GM18508 (cell line): ENCODE results near the gene MT1H.
"Not testable (repeated sequence)": the region's sequence is repeated elsewhere in the genome, so short reads cannot be mapped to it uniquely, and the experiment has no call there.

Experiments
- ATAC-seq: cut with Tn5 transposase; IDR thresholded peaks from one replicate; pipeline ENCODE4 v1.9.1; 2021; ENCODE audit warnings: moderate number of reproducible peaks; ENCODE audit not compliant: insufficient read depth, unreplicated experiment

Gene MT1H

GRCh38 chr16:56711862-56712261 lies 42.2 kb downstream of the MT1H start:
- ATAC-seq = no peak

GRCh38 chr16:56713794-56714193 lies 44.2 kb downstream of the MT1H start:
- no peak for ATAC-seq

- ATAC-seq = no peak
Observed at GRCh38 chr16:56715126-56715525, 45.5 kb downstream of the MT1H start.

GRCh38 chr16:56716761-56717160 lies 47.1 kb downstream of the MT1H start:
- no peak for ATAC-seq

GRCh38 chr16:56717532-56717931 lies 47.9 kb downstream of the MT1H start:
- ATAC-seq = not testable (repeated sequence)
